HUDEP-2 (cell line): Measurements from ENCODE around the gene KLHL34.

Experiments used
- DNase-seq, 76 experiments: peaks; one replicate each; lab custom pipeline; 2025; ENCODE audit not compliant: unreplicated experiment in 76 of 76; lab: John Stamatoyannopoulos, UW

Gene KLHL34

GRCh38 chrX:21658152-21658737 is at the start of gene KLHL34:
TSS of gene KLHL34 (minus strand) at chrX:21658330. CDS start at chrX:21657788, 542 bp downstream.
- no peak for DNase-seq

- no peak for DNase-seq
Measured at GRCh38 chrX:21705225-21705624, 47.1 kb upstream of the KLHL34 start.

GRCh38 chrX:21702725-21703124 is 44.6 kb upstream of the KLHL34 start:
- no peak for DNase-seq

GRCh38 chrX:21700967-21701366 is 42.8 kb upstream of the KLHL34 start:
- DNase-seq, result no peak

GRCh38 chrX:21700275-21700674 is 42.1 kb upstream of the KLHL34 start:
- DNase-seq, result no peak

GRCh38 chrX:21699136-21699535 is 41.0 kb upstream of the KLHL34 start:
- DNase-seq, result no peak

GRCh38 chrX:21698272-21698671 is 40.1 kb upstream of the KLHL34 start:
- DNase-seq, result no peak

- no peak for DNase-seq
Measured at GRCh38 chrX:21691512-21692018, 33.4 kb upstream of the KLHL34 start.

- DNase-seq, result no peak
Measured at GRCh38 chrX:21683941-21684340, 25.8 kb upstream of the KLHL34 start.

GRCh38 chrX:21678048-21678612 is 20.0 kb upstream of the KLHL34 start:
- no peak for DNase-seq

GRCh38 chrX:21675931-21676330 is 17.8 kb upstream of the KLHL34 start:
- no peak for DNase-seq

- no peak for DNase-seq
Measured at GRCh38 chrX:21674430-21675186, 16.5 kb upstream of the KLHL34 start.

GRCh38 chrX:21666679-21667078 is 8.5 kb upstream of the KLHL34 start:
- no peak for DNase-seq

- no peak for DNase-seq
Measured at GRCh38 chrX:21666252-21666651, 8.1 kb upstream of the KLHL34 start.

- DNase-seq, result no peak
Measured at GRCh38 chrX:21662761-21663160, 4.6 kb upstream of the KLHL34 start.

GRCh38 chrX:21661316-21661715 is 3.2 kb upstream of the KLHL34 start:
- DNase-seq, result no peak

GRCh38 chrX:21660156-21660555 is 2.0 kb upstream of the KLHL34 start:
- no peak for DNase-seq

GRCh38 chrX:21659320-21659719 is 1.2 kb upstream of the KLHL34 start:
- DNase-seq, result no peak

GRCh38 chrX:21658746-21659145 is 616 bp upstream of the KLHL34 start:
- no peak for DNase-seq

GRCh38 chrX:21657318-21658151 is 595 bp downstream of the KLHL34 start:
- no peak for DNase-seq
